Measurements from ENCODE around the gene TP53BP1.

TP53BP1 gene

DNA sequence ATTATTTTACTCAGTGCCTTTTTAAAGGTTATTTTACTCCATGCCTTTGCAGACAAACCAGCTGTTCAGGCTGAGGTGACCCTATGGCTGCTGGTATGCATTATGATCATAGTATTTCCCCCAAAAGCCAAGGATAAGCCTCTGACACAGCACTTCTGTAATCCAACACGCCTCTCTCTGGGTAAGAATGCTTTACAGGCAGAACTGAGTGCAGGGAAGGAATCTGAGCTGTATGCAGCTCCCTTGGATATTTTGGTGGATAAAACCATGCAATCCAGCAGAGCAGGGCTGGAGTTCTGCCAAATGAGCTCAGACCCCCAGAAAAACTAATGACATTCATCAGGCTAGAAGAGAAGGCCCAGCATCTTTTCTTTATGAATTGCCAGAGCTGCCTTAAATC is 12.8 kb upstream of the TP53BP1 start:
- TF ChIP-seq CTCF (IDR thresholded peaks at IDR 0.05; ENCODE audit: insufficient read depth, low read depth, low read length, missing control alignments) = no peak
- no peak overlapping the region for H3K4me3 ChIP-seq (ENCODE audit: low read length)
- DNase-seq (ENCODE audit: low read depth) = no peak

DNA sequence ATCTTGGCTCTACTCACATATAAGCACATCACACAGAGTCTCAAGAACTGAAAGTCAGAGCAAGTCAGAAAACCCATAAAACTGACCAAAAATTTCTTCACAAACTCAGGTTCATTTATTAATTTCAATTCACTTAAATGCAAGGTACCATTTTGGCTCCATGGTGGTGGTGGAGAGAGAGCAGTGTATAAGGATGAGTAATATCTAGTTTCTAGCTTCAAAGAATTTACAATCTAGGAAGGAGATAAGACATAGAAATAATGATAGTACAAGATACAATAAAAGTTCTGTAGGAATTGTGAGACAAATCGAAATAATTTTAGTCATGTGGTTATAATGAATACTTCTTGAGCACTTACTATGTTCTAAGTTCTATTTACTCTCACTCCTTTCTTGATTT is 6.7 kb upstream of the TP53BP1 start:
- no peak for TF ChIP-seq CTCF (IDR thresholded peaks at IDR 0.05; ENCODE audit: insufficient read depth, low read depth, low read length, missing control alignments)
- no peak for DNase-seq (ENCODE audit: low read depth)
- no peak overlapping the region for H3K4me3 ChIP-seq (ENCODE audit: low read length)

DNA sequence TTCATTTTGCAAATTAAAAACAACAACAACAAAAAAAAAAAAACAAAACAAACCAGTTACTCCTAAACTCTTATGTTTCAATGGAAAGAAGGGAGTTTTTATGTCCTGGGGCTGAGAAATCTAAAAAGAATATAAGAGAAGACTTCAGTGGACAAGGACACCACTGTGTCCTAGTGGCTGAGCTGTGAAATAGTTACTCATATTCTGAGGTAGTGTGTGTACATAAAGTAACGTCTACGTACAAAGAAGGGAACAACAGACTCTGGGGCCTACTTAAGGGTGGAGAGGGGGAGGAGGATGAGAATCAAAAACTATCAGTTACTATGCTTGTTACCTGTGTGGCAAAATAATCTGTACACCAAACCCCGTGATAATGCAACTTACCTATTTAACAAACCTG is 6.0 kb upstream of the TP53BP1 start:
- no peak for DNase-seq (ENCODE audit: low read depth)
- no peak for TF ChIP-seq CTCF (IDR thresholded peaks at IDR 0.05; ENCODE audit: insufficient read depth, low read depth, low read length, missing control alignments)

GRCh38 chr15:43493703-43494472 is 932 bp upstream of the TP53BP1 start:
- peak overlapping the region; percentile 87 for H3K4me3 ChIP-seq (ENCODE audit: low read length)
- no peak for TF ChIP-seq CTCF (IDR thresholded peaks at IDR 0.05; ENCODE audit: insufficient read depth, low read depth, low read length, missing control alignments)
- DNase-seq (ENCODE audit: low read depth) = no peak

More for the DNA sequence above, 6.0 kb upstream of the TP53BP1 start:
- no peak overlapping the region for H3K4me3 ChIP-seq (ENCODE audit: low read length)

DNA sequence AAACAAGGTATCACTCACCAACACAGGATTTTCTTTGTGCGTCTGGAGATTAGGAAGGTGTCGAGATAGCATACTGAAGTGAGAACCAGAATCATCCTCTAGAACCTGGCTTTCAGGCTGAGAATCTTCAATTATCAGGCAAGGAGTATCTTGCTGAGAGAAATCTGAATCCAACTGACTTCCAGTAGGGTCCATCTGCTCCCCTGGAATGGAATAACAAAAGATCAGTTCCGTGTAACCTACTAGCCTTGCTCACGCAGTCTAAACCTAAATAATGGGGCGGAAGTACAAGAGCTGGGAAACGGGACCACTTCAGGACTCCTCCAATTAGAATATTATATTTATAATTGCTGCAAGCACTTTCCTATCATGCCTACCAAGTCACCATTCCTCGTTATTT is 690 bp downstream of the TP53BP1 start:
- no peak for TF ChIP-seq CTCF (IDR thresholded peaks at IDR 0.05; ENCODE audit: insufficient read depth, low read depth, low read length, missing control alignments)
- H3K4me3 ChIP-seq (ENCODE audit: low read length) = peak overlapping the region; percentile 87
- DNase-seq (ENCODE audit: low read depth) = no peak

- no peak for TF ChIP-seq CTCF (IDR thresholded peaks at IDR 0.05; ENCODE audit: insufficient read depth, low read depth, low read length, missing control alignments)
Measured at GRCh38 chr15:43489191-43489590, 3.8 kb downstream of the TP53BP1 start.

DNA sequence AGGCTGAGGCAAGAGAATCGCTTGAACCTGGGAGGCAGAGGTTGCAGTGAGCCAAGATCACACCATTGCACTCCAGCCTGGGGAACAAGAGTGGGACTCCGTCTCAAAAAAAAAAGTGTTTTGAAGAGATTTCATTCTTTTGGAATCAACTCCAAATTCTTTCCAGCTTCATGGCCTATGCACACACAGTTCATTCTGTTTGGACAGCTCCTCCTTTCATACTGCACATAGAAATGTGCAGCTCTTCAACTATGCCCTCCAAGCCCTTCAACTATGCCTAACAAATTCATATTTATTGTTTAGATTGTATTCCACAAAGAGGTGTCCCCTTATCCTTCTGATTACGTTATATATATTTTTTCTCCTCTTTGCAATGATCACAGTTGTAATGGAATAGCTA is 4.2 kb downstream of the TP53BP1 start:
- TF ChIP-seq CTCF (IDR thresholded peaks at IDR 0.05; ENCODE audit: insufficient read depth, low read depth, low read length, missing control alignments) = no peak
- DNase-seq (ENCODE audit: low read depth) = no peak
- H3K4me3 ChIP-seq (ENCODE audit: low read length) = no peak overlapping the region

More at GRCh38 chr15:43489191-43489590, 3.8 kb downstream of the TP53BP1 start:
- no peak for DNase-seq (ENCODE audit: low read depth)
- H3K4me3 ChIP-seq (ENCODE audit: low read length) = no peak overlapping the region
